ENCODE results near the gene ST3GAL5. TPM values are rescaled to one million over a fixed set of nuclear protein-coding genes. Genes with fewer than 3 reads are reported as not detected.
A peak's percentile ranks its signal among the peaks of the same experiment; 100 is the strongest.
"Not testable (repeated sequence)": the region's sequence is repeated elsewhere in the genome, so short reads cannot be mapped to it uniquely, and the experiment has no call there.

ST3GAL5 gene
- total and polyA plus RNA-seq, 2 donors (not counting 1 experiment from before 2014, with no cell fraction given), result 6.2 to 10.9 TPM

DNA sequence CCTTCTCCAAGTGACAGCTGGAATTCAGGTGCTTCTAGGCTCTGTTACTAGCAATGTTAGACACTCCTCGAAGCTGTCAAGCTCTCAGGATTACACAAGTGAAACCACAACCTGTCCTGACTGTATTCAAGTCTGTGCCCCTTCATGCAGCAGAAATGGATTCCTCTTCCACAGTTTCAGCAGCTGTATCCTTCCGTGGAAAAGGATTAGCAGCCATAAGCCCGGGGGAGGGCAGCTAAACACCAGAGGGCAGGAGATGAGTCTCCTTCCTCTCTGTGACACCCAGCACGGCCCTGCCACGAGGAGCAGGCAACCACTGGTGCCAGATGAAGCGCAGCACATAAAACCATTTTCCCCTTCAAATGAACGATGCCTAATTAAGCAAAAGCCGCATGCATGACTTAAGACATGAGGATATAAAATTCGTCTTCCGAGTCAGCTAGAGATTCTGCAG is 1.2 kb downstream of the ST3GAL5 start:
- peak; percentile 15 to 52 for DNase-seq (ENCODE audit: low read depth in 2 of 2)
- no peaks in the 10 kb centered on the region for H4K20me1 ChIP-seq (ENCODE audit: control insufficient read depth, extremely low read depth, insufficient read depth, low read length)
- H3K4me1 ChIP-seq (ENCODE audit: control insufficient read depth, extremely low read depth, insufficient read depth, low read length), result peaks cover 18% of the 10 kb centered on the region
- peak overlapping the region; percentile 22 for H2AFZ ChIP-seq (ENCODE audit: low read length)
- H3K9ac ChIP-seq (ENCODE audit: insufficient read depth, low read length), result no peak overlapping the region
- no peaks in the 10 kb centered on the region for H3K79me2 ChIP-seq (ENCODE audit: control insufficient read depth, insufficient read depth, low read length)
- no peaks in the 10 kb centered on the region for H3K27me3 ChIP-seq (ENCODE audit: control insufficient read depth, insufficient read depth, low read length)
- H3K36me3 ChIP-seq (ENCODE audit: control insufficient read depth, insufficient read depth, low read length), result no peaks in the 10 kb centered on the region
- peak overlapping the region; percentile 92 for H3K4me2 ChIP-seq (ENCODE audit: extremely low read depth, insufficient read depth, low read length)
- H3K27ac ChIP-seq (ENCODE audit: insufficient read depth, low read length), result no peak overlapping the region
- H3K9me3 ChIP-seq (ENCODE audit: control insufficient read depth, insufficient read depth, low read depth, low read length), result no peaks in the 10 kb centered on the region
- peak; percentile 23 for TF ChIP-seq EZH2 (IDR thresholded peaks at IDR 0.05; ENCODE audit: low read length, missing control alignments)
- TF ChIP-seq, protein P1, sequence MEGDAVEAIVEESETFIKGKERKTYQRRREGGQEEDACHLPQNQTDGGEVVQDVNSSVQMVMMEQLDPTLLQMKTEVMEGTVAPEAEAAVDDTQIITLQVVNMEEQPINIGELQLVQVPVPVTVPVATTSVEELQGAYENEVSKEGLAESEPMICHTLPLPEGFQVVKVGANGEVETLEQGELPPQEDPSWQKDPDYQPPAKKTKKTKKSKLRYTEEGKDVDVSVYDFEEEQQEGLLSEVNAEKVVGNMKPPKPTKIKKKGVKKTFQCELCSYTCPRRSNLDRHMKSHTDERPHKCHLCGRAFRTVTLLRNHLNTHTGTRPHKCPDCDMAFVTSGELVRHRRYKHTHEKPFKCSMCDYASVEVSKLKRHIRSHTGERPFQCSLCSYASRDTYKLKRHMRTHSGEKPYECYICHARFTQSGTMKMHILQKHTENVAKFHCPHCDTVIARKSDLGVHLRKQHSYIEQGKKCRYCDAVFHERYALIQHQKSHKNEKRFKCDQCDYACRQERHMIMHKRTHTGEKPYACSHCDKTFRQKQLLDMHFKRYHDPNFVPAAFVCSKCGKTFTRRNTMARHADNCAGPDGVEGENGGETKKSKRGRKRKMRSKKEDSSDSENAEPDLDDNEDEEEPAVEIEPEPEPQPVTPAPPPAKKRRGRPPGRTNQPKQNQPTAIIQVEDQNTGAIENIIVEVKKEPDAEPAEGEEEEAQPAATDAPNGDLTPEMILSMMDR (conservative IDR thresholded peaks at IDR 0.05 in 1 of 2, IDR thresholded peaks at IDR 0.05 in 1 of 2; ENCODE audit: low read depth in 1 of 2, low read length in 2 of 2), result peak in 1 of 2 donors; percentile 28
- H3K4me3 ChIP-seq (replicated peaks in 1 of 4; ENCODE audit: control extremely low read depth in 1 of 4, insufficient read depth in 1 of 4, low read depth in 3 of 4, low read length in 4 of 4), result peak overlapping the region; percentile 21 to 63 (median 52)

GRCh38 chr2:85886590-85886989 is 2.2 kb downstream of the ST3GAL5 start:
- peak overlapping the region in 2 of 4 experiments; percentile 11 to 63 for H3K4me3 ChIP-seq (replicated peaks in 1 of 4; ENCODE audit: control extremely low read depth in 1 of 4, insufficient read depth in 1 of 4, low read depth in 3 of 4, low read length in 4 of 4)
- no peaks in the 10 kb centered on the region for H3K79me2 ChIP-seq (ENCODE audit: control insufficient read depth, insufficient read depth, low read length)
- no peaks in the 10 kb centered on the region for H3K36me3 ChIP-seq (ENCODE audit: control insufficient read depth, insufficient read depth, low read length)
- H3K4me1 ChIP-seq (ENCODE audit: control insufficient read depth, extremely low read depth, insufficient read depth, low read length), result peaks cover 18% of the 10 kb centered on the region
- TF ChIP-seq EZH2 (IDR thresholded peaks at IDR 0.05; ENCODE audit: low read length, missing control alignments), result no peak
- TF ChIP-seq, protein P1 (conservative IDR thresholded peaks at IDR 0.05 in 1 of 2, IDR thresholded peaks at IDR 0.05 in 1 of 2; ENCODE audit: low read depth in 1 of 2, low read length in 2 of 2), result no peak
- H3K4me2 ChIP-seq (ENCODE audit: extremely low read depth, insufficient read depth, low read length), result peak overlapping the region; percentile 92
- no peaks in the 10 kb centered on the region for H4K20me1 ChIP-seq (ENCODE audit: control insufficient read depth, extremely low read depth, insufficient read depth, low read length)
- peak overlapping the region; percentile 20 for H3K9ac ChIP-seq (ENCODE audit: insufficient read depth, low read length)
- peak; percentile 76 to 98 for DNase-seq (ENCODE audit: low read depth in 2 of 2)
- peak overlapping the region; percentile 44 for H3K27ac ChIP-seq (ENCODE audit: insufficient read depth, low read length)
- H3K27me3 ChIP-seq (ENCODE audit: control insufficient read depth, insufficient read depth, low read length), result no peaks in the 10 kb centered on the region
- H3K9me3 ChIP-seq (ENCODE audit: control insufficient read depth, insufficient read depth, low read depth, low read length), result no peaks in the 10 kb centered on the region
- H2AFZ ChIP-seq (ENCODE audit: low read length), result no peak overlapping the region

- H3K4me2 ChIP-seq (ENCODE audit: extremely low read depth, insufficient read depth, low read length), result peak overlapping the region; percentile 92
- H3K9ac ChIP-seq (ENCODE audit: insufficient read depth, low read length), result no peak overlapping the region
- H3K79me2 ChIP-seq (ENCODE audit: control insufficient read depth, insufficient read depth, low read length), result no peaks in the 10 kb centered on the region
- DNase-seq (ENCODE audit: low read depth in 2 of 2), result no peak
- peaks cover 18% of the 10 kb centered on the region for H3K4me1 ChIP-seq (ENCODE audit: control insufficient read depth, extremely low read depth, insufficient read depth, low read length)
- H3K9me3 ChIP-seq (ENCODE audit: control insufficient read depth, insufficient read depth, low read depth, low read length), result no peaks in the 10 kb centered on the region
- no peak overlapping the region for H2AFZ ChIP-seq (ENCODE audit: low read length)
- no peaks in the 10 kb centered on the region for H4K20me1 ChIP-seq (ENCODE audit: control insufficient read depth, extremely low read depth, insufficient read depth, low read length)
- H3K36me3 ChIP-seq (ENCODE audit: control insufficient read depth, insufficient read depth, low read length), result no peaks in the 10 kb centered on the region
- H3K27me3 ChIP-seq (ENCODE audit: control insufficient read depth, insufficient read depth, low read length), result no peaks in the 10 kb centered on the region
- no peak overlapping the region for H3K4me3 ChIP-seq (replicated peaks in 1 of 4; ENCODE audit: control extremely low read depth in 1 of 4, insufficient read depth in 1 of 4, low read depth in 3 of 4, low read length in 4 of 4)
- H3K27ac ChIP-seq (ENCODE audit: insufficient read depth, low read length), result no peak overlapping the region
- TF ChIP-seq, protein P1 (conservative IDR thresholded peaks at IDR 0.05 in 1 of 2, IDR thresholded peaks at IDR 0.05 in 1 of 2; ENCODE audit: low read depth in 1 of 2, low read length in 2 of 2), result no peak
- TF ChIP-seq EZH2 (IDR thresholded peaks at IDR 0.05; ENCODE audit: low read length, missing control alignments), result no peak
Observed at GRCh38 chr2:85886141-85886540, 2.6 kb downstream of the ST3GAL5 start.

DNA sequence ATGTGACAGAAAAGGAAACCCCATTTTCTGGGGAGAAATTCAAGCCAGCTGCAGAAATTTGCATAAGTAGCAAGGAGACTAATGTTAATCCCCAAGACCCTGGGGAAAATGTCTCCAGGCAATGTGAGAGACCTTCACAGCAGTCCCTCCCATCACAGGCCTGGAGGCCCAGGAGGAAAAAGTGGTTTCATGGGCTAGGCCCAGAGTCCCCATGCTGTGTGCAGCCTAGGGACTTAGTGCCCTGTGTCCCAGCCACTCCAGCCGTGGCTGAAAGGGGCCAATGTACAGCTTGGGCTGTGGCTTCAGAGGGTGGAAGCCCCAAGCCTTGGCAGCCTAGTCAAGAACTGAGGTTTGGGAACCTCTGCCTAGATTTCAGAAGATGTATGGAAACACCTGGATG is 7.0 kb downstream of the ST3GAL5 start:
- not testable (repeated sequence) for H3K36me3 ChIP-seq (ENCODE audit: control insufficient read depth, insufficient read depth, low read length); H3K4me3 ChIP-seq (replicated peaks in 1 of 4; ENCODE audit: control extremely low read depth in 1 of 4, insufficient read depth in 1 of 4, low read depth in 3 of 4, low read length in 4 of 4); H4K20me1 ChIP-seq (ENCODE audit: control insufficient read depth, extremely low read depth, insufficient read depth, low read length); H3K79me2 ChIP-seq (ENCODE audit: control insufficient read depth, insufficient read depth, low read length); DNase-seq (ENCODE audit: low read depth in 2 of 2); H3K27ac ChIP-seq (ENCODE audit: insufficient read depth, low read length); H3K9me3 ChIP-seq (ENCODE audit: control insufficient read depth, insufficient read depth, low read depth, low read length); H3K4me2 ChIP-seq (ENCODE audit: extremely low read depth, insufficient read depth, low read length); H3K4me1 ChIP-seq (ENCODE audit: control insufficient read depth, extremely low read depth, insufficient read depth, low read length); H3K27me3 ChIP-seq (ENCODE audit: control insufficient read depth, insufficient read depth, low read length); H3K9ac ChIP-seq (ENCODE audit: insufficient read depth, low read length); H2AFZ ChIP-seq (ENCODE audit: low read length)

Measured in fibroblast of lung (primary cell).